H1 (cell line): ENCODE measurements around the gene MGAT5.

Experiments
- CEBPB ChIP-seq: IDR thresholded peaks from 2 replicates; pipeline ENCODE4 v1.6.1; 2012; ENCODE audit warnings: low read depth, low read length
- CHD2 ChIP-seq: IDR thresholded peaks from 2 replicates; pipeline ENCODE4 v1.6.1; 2012; ENCODE audit warnings: low read length, improper control_type of control experiment
- EP300 ChIP-seq, 2 experiments: IDR thresholded peaks; 1 replicate in 1 of 2; 2 replicates in 1 of 2; pipeline ENCODE4 v1.6.1; 2011 to 2012; ENCODE audit warnings: low read depth in 2 of 2, low read length in 2 of 2, mild to moderate bottlenecking in 2 of 2, borderline replicate concordance in 1 of 2, inconsistent platforms in 1 of 2, moderate library complexity in 1 of 2
- GTF2F1 ChIP-seq: IDR thresholded peaks from 2 replicates; pipeline ENCODE4 v1.6.1; 2012; ENCODE audit warnings: low read depth, low read length, improper control_type of control experiment, borderline replicate concordance
- JUND ChIP-seq: IDR thresholded peaks from 2 replicates; pipeline ENCODE4 v1.6.1; 2011; ENCODE audit warnings: mild to moderate bottlenecking, improper control_type of control experiment, low read length
- KDM5A ChIP-seq: fragments of 200-600 bp; IDR thresholded peaks from 2 replicates; pipeline ENCODE4 v1.7.1; 2012; ENCODE audit warnings: mild to moderate bottlenecking, low read length, inconsistent platforms, mixed read lengths
- MAFK ChIP-seq: IDR thresholded peaks from 2 replicates; pipeline ENCODE4 v1.6.1; 2012; ENCODE audit warnings: low read depth, mild to moderate bottlenecking, improper control_type of control experiment, low read length
- NRF1 ChIP-seq: IDR thresholded peaks from 2 replicates; pipeline ENCODE4 v1.6.1; 2011; ENCODE audit warnings: mild to moderate bottlenecking, low read depth, low read length, improper control_type of control experiment
- SP1 ChIP-seq: IDR thresholded peaks from 2 replicates; pipeline ENCODE4 v1.6.1; 2011; ENCODE audit warnings: low read depth, low read length
- SP2 ChIP-seq: IDR thresholded peaks from 2 replicates; pipeline ENCODE4 v1.6.1; 2012; ENCODE audit warnings: mild to moderate bottlenecking, low read length, inconsistent platforms
- YY1 ChIP-seq: IDR thresholded peaks from 2 replicates; pipeline ENCODE4 v1.6.1; 2011; ENCODE audit warnings: low read depth, mild to moderate bottlenecking, low read length
- TF ChIP-seq, protein P1 (sequence below), 3 experiments: IDR thresholded peaks; 1 replicate in 2 of 3; 2 replicates in 1 of 3; pipeline versions ENCODE4 v1.5.1 to v1.6.1; 2011; ENCODE audit warnings: low read length in 3 of 3, mild to moderate bottlenecking in 3 of 3, inconsistent platforms in 2 of 3, low read depth in 1 of 3, moderate library complexity in 1 of 3; ENCODE audit not compliant: insufficient read depth in 1 of 3; ENCODE audit errors: control extremely low read depth in 1 of 3
- TF ChIP-seq, protein P2 (sequence below): IDR thresholded peaks from 2 replicates; pipeline ENCODE4 v1.6.1; 2012; ENCODE audit warnings: inconsistent platforms

DNA sequence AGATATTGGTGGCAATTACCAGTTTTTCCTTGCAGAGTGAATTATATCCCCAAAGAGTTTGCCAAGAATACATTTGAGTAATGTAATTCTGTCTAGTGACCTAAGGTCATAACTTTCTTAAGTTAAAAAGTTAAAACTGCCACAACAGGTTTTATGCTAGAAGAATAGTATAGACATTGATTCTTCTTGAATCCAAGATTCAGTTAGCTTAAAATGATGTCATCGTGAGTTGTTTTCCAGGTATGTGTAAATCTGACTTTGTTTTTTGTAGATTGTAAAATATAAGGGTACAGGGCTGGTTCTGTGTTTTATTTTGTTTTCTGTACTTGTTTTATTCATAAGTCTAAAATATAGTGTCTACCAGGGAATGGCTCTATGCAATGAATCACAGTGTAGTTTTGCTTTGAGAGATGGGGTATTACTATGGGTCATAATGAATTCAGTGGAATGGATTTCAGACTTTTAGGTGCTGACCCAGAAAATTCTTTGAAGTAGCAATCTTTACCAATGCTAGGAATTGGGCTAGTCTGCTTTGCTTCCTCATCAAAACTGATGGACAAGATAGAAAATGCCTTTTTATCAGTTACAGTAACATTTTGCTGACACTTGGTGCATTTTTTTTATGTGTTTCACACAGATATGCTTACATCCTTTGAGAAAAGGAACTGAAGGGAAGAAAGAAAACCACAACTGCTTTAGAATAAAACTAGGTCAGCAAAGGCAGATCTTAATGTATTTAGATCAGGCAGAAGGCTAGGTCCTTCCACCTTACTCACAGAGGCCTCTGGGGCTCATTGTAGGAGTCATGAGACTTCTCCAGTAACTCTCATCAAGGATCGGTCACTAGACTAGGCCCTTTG is 20.8 kb upstream of the MGAT5 start:
- no peak for TF ChIP-seq KDM5A
- no peak for TF ChIP-seq SP1
- no peak for TF ChIP-seq SP2
- no peak for TF ChIP-seq NRF1
- no peak for TF ChIP-seq EP300 (IDR thresholded peaks at IDR 0.05; ENCODE audit: borderline replicate concordance in 1 of 2, low read depth in 2 of 2, low read length in 2 of 2)
- TF ChIP-seq MAFK: no peak
- TF ChIP-seq, protein P1, sequence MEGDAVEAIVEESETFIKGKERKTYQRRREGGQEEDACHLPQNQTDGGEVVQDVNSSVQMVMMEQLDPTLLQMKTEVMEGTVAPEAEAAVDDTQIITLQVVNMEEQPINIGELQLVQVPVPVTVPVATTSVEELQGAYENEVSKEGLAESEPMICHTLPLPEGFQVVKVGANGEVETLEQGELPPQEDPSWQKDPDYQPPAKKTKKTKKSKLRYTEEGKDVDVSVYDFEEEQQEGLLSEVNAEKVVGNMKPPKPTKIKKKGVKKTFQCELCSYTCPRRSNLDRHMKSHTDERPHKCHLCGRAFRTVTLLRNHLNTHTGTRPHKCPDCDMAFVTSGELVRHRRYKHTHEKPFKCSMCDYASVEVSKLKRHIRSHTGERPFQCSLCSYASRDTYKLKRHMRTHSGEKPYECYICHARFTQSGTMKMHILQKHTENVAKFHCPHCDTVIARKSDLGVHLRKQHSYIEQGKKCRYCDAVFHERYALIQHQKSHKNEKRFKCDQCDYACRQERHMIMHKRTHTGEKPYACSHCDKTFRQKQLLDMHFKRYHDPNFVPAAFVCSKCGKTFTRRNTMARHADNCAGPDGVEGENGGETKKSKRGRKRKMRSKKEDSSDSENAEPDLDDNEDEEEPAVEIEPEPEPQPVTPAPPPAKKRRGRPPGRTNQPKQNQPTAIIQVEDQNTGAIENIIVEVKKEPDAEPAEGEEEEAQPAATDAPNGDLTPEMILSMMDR (IDR thresholded peaks at IDR 0.05; ENCODE audit: control extremely low read depth in 1 of 3, insufficient read depth in 1 of 3, low read depth in 1 of 3, low read length in 3 of 3): no peak
- no peak for TF ChIP-seq JUND
- TF ChIP-seq, protein P2, sequence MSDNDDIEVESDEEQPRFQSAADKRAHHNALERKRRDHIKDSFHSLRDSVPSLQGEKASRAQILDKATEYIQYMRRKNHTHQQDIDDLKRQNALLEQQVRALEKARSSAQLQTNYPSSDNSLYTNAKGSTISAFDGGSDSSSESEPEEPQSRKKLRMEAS: no peak
- no peak for TF ChIP-seq YY1
- TF ChIP-seq GTF2F1: no peak
- TF ChIP-seq CHD2: no peak
- no peak for TF ChIP-seq CEBPB
